GF-D8 (cell line): ENCODE results near the gene CAMK2A.
"Not testable (repeated sequence)": the region's sequence is repeated elsewhere in the genome, so short reads cannot be mapped to it uniquely, and the experiment has no call there.

ENCODE experiments used
- DNase-seq: peaks from one replicate; lab custom pipeline; 2025; lab: John Stamatoyannopoulos, UW

CAMK2A gene

GRCh38 chr5:150254363-150254762, 35.2 kb downstream of the CAMK2A start:
- no peak for DNase-seq

DNA sequence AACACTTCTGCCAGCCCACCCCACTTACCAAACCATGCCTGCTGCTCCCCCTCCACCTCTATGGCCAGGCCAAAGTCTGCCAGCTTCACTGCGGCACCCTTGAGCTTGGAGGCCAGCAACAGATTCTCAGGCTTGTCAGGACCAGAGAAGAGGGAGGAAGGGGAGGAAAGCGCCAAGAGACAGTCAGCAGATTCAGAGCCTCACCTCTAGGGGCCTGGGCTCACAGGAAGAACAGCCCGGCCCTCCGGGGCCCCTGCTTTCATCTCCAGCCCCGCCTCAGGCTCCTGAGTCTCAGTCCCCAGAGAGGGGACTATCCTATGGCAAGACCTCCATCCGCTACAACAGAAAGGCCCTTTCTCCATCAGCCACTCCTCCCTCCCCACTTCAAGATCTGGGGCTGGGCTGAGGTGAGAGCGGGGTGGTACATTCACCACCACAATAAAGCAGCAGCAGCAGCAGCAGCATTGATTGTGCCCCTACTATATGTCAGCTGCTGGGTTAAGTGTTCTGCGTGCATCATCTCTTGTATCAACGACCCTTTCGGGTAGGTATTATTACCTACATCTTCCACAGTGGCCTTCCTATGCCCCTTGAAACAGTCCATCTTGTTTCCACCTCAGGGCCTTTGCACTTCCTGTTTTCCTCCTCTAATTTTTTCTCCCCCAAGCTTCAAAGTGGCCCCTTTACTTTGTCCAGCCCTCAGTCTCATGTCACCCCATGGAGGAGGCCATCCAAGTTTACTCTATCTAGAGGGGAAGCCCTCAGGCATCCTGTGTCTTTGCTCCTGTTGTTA, 36.0 kb downstream of the CAMK2A start:
- no peak for DNase-seq

GRCh38 chr5:150252489-150252888, 37.1 kb downstream of the CAMK2A start:
- no peak for DNase-seq

- no peak for DNase-seq
Measured at GRCh38 chr5:150251504-150251903, 38.1 kb downstream of the CAMK2A start.

GRCh38 chr5:150249744-150250143, 39.8 kb downstream of the CAMK2A start:
- DNase-seq: no peak

DNA sequence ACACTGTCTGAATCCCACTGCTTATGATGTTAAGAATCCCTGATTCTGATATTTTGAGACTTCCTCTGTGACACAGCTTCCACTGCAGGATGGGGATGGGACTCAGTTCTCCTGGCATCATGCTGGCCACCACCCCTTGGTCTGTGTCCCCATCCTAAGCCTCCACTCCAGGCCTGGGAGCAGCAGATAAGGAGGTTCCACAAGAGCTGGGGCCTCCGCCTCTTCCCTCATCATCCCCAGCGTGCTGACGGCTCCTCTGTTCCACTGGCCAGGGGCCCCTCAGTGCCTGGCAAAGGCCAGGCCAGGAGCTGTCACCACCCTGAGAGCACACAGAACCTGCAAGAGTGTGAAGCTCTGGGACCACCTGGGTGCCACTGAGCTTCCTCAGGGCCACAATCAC, 40.6 kb downstream of the CAMK2A start:
- no peak for DNase-seq

DNA sequence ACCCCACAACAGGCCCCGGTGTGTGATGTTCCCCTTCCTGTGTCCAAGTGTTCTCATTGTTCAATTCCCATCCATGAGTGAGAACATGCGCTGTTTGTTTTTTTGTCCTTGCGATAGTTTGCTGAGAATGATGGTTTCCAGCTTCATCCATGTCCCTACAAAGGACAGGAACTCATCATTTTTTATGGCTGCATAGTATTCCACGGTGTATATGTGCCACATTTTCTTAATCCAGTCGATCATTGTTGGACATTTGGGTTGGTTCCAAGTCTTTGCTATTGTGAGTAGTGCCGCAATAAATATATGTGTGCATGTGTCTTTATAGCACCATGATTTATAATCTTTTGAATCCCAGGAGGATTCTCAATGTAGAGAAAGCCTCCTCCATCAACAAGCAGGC, 41.1 kb downstream of the CAMK2A start:
- DNase-seq: not testable (repeated sequence)

GRCh38 chr5:150247726-150248125, 41.8 kb downstream of the CAMK2A start:
- no peak for DNase-seq

- no peak for DNase-seq
Measured at GRCh38 chr5:150246835-150247234, 42.7 kb downstream of the CAMK2A start.

- DNase-seq: no peak
Measured at GRCh38 chr5:150246429-150246828, 43.1 kb downstream of the CAMK2A start.

DNA sequence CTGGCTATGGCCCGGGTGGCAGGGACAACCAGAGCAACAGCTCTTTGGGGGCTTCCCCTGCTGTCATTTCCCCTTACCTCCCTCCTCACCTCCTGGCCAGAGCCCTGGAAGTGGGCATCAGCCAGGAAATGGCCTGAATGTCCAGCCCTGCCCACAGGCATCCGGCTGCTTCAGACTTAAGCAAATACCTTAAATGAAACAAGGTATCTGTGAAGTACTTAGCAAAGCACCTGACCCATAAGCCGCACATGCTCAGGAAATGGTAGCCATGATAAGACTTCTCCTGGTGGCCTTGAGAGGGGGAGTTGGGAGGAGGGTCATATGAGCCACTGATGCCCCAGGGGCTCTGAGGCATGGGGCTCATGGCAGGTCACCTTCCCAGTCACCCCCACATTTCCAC, 43.8 kb downstream of the CAMK2A start:
- no peak for DNase-seq

DNA sequence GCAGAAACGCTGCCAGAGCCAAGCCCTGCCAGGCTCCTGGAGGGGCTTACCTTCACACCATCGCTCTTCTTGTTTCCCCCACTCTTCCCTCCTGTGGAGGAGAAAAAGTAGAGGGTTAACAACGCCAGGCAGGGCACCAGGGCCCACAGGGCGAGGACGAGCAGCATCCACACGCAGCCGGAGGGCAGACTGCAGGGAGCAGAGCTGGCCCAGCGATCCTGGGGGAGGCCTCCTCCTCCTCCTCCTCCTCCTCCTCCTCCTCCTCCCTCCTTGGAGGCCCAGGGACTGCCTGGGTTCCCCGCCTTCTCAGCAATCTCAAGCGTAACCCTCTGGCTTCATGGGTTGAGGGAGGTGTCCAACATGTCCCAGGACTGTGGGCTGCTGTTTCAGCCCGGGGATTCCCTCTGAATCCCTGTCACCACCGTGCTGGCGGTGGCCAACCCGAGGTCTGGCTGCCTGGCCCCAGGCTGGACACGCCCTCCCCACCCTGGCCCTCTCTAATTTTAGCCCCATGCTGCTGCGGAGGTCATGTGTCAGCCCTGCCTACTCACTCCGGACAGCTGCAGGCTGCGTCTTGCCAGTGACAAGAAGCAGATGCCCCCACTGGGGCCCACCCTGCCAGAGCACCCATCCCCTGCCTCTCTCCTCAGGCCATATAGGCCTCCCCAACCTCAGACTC, 44.3 kb downstream of the CAMK2A start:
- DNase-seq: no peak

- DNase-seq: no peak
Measured at GRCh38 chr5:150244209-150244608, 45.4 kb downstream of the CAMK2A start.

GRCh38 chr5:150243590-150243989, 46.0 kb downstream of the CAMK2A start:
- no peak for DNase-seq

GRCh38 chr5:150242251-150242894, 47.2 kb downstream of the CAMK2A start:
- DNase-seq: no peak

DNA sequence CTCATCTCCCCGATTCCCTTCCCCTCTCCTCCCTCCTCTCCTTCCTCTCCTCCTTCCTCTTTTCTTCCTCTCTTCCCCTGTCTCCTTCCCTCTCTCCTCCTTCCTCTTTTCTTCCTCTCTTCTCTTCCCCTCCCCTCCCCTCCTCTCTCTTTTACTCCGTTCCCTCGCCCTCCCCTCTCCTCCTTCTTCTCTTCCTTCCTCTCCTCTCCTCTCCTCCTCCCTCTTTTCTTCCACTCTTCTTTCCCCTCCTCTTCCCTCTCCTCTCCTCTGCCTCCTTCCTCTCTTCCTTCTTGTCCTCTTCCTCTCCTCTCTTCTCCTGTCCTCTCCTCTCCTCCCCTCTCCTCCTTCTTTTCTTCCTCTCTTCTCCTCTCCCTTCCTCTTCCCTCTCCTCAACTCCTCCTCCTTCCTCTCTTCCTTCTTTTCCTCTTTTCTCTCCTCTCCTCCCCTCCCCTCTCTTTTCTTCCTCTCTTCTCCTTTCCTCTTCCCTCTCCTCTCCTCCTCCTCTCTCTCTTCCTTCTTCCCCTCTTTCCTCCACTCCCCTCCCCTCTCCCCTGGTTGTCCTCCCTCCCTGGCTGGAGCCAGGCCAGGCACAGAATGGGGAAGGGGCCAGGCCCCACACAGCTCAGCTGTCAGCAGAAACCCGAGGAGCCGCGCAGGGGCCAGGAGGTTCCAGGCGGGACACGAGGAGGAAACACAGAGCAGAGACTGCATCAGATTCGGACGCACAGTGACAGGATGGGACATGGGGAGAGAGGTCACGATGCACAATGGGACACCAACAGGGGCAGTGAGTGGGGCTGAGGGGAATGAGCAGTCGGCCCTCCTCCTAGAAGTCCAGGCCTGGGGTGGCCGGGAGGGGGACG, 48.0 kb downstream of the CAMK2A start:
- DNase-seq: no peak

DNA sequence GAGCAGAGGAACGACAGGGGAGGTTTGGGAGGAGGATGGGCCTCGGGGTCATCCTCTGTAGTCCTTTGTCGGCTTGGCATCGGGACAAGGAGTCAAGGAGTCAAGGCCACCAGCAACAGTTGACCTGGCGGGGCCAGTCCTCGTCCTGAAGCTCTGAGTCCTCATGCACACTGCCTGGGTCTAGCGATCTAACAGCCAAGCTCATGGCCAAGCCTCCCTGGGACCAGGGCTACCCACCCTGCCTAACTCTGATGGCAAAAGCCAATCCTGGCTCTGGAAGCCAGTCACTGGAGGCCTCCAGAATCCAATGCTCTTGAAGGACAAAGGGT, 49.8 kb downstream of the CAMK2A start:
- DNase-seq: no peak

GRCh38 chr5:150239099-150239793, 50.3 kb downstream of the CAMK2A start:
- DNase-seq: no peak

DNA sequence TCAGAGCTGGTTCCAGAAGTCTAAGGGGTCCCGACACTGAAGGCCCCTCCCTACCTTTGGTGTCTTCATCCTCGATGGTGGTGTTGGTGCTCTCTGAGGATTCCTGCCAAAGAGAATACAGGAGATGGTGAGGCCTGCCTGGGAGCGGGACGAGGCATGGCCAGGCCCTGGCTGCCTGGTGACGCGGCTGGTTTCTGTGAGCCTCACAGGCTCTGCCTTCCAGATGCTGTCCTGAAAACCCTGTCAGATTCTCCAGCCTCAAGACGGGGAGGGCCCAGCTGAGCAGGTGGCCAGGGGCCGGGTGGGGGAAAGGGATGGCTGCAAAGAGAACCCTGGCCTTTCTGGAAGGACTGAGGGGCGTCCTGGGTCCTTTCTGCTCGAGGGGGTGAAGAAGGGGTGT, 50.9 kb downstream of the CAMK2A start:
- DNase-seq: no peak

GRCh38 chr5:150236981-150237754, 52.4 kb downstream of the CAMK2A start:
- DNase-seq: no peak

DNA sequence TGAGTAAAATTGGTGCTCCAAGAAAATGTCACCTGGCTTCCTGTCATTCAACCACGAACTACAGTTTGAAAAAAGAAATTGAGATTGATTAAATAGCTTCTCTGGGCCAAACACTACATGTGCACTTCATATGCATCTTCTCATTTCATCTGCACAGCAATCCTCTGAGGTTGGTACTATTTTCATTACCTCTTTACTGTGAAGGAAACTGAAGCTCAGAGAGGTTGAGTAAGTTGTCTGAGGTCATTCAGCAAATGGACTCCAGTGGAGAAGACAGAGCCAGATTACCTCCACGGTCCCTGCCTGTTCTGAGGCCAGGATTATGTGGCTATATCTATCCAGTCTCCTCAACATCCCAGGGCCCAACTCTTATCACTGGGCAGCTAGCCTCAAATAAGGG, 53.3 kb downstream of the CAMK2A start:
- DNase-seq: no peak
